Pancreas (tissue), 10 donors: ENCODE results near the gene NR5A2. TPM values are rescaled to one million over a fixed set of nuclear protein-coding genes. Genes with fewer than 3 reads are reported as not detected.
A peak's percentile ranks its signal among the peaks of the same experiment; 100 is the strongest.

ENCODE experiments used
- ATAC-seq, 4 donors: fragments of 200-7000 bp; cut with Tn5 transposase; one replicate each; pipeline versions ENCODE4 v1.8.0 to v1.9.1; 2020; ENCODE audit warnings: mild to moderate bottlenecking in 4 of 4, moderate library complexity in 4 of 4
- DNase-seq, 6 donors: peaks; one replicate each; pipeline ENCODE4 v3.0.0-alpha.2; 2020
- FAIRE-seq: peaks from 2 replicates; lab custom pipeline; 2012; peaks lifted over from hg19 to GRCh38; lab: Jason Lieb, UNC
- H3K27ac ChIP-seq, 4 donors: fragments of 200-600 bp; sonication (generic); 1 replicate in 3 of 4; 2 replicates in 1 of 4; pipeline versions ENCODE4 v1.5.0 to v1.8.0; 2020
- H3K27me3 ChIP-seq, 4 donors: fragments of 200-600 bp; one replicate each; pipeline ENCODE4 v1.8.0; 2021
- H3K36me3 ChIP-seq, 3 donors: fragments of 200-600 bp; sonication (generic) in 1 of 3; one replicate each; pipeline versions ENCODE4 v1.5.0 to v1.8.0; 2020 to 2021
- H3K4me1 ChIP-seq, 3 donors: fragments of 200-600 bp; one replicate each; pipeline ENCODE4 v1.8.0; 2021
- H3K4me3 ChIP-seq, 4 donors: fragments of 200-600 bp; sonication (generic) in 2 of 4; one replicate each; pipeline versions ENCODE4 v1.5.0 to v1.8.0; 2020 to 2021
- H3K9me3 ChIP-seq, 4 donors: fragments of 200-600 bp; one replicate each; pipeline ENCODE4 v1.8.0; 2021
- WGBS, 2 donors: extraction: QIAGEN DNeasy Blood & Tissue Kit; methylation state at CpG; one replicate each; pipeline ENCODE4 v1.1.7; 2013; 5-methylcytosine and 5-hydroxymethylcytosine counted together
- intact Hi-C, 3 donors: fragments of 100-400 bp; cut with DNase I; formaldehyde crosslinking; loops; one replicate each; pipeline versions ENCODE4 v1.11.1 to v1.14.2; 2022
- polyA plus RNA-seq, 2 donors: library from polyadenylated mRNA; stranded (reverse); fragments of 200-250 nt; gene quantifications; one replicate each; pipeline ENCODE4 v1.2.3, GENCODE V29; 2013
- total RNA-seq, 6 donors: library from RNA; stranded (reverse); fragmentation: NEBNext Ultra II Directional in 4 of 6; extraction: Animal tissue kit (Norgen Biotek cat#: 25700) in 4 of 6; gene quantifications; one replicate each; pipeline versions ENCODE4 v1.2.1 to v1.2.4, GENCODE V29; 2021 to 2023
- TF ChIP-seq, protein P1 (sequence below), 4 donors: fragments of 200-600 bp; sonication (generic) in 3 of 4; IDR thresholded peaks; one replicate each; pipeline versions ENCODE4 v1.5.0 to v1.8.0; 2021; ENCODE audit warnings: antibody characterized with exemption in 4 of 4
- donor health status: healthy with polysubstance abuse.
- donor health status: DM: no; HTN: no; CAD: no; lungs with moderate emphysema.
- donor health status: DM: no; HTN: no; CAD: no.
- donor health status: control.
- donor health status: control.
- donor health status: Bipolar disorder and iron deficiency.
- donor health status: DM: yes; HTN: yes; CAD: no.
- donor health status: DM: no; HTN: no; CAD: no.
- donor health status: DM: no; HTN: no; CAD: no.
- donor health status: DM: yes; HTN: yes; CAD: no.

Gene NR5A2
- total and polyA plus RNA-seq, 8 donors: 28.3 to 114 (median 82.5) TPM

DNA sequence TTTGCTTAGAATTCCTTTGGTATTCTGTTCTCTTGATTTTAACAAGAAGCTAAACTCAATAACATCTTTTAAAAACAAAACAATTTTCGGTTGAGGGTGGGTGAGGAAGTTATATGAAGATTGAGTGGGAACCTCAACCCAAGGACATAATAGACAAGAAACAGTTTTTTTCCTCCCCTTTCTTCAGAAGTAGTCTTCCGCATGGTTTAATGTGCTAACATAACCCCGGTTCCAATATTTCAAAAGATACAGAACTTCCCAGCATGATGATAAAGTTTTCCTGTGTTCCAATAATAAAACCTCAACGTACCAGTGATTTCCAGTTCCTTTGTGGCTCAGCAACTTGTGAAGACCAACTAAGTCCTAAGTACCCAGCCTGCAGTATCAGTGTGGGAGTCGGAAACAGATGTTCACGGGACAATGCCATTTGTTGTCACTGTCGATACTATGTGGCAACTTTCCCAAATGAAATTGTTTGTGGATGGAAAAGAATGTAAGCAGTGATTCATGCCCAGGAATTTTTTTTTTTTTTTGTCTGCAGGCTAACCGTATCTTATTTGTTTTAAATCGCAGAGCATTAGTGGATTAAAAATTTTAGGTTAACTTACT is 48.5 kb downstream of the NR5A2 start:
- H3K36me3 ChIP-seq: peaks cover 0 to 2% (median 0%) of the 10 kb centered on the region in 3 donors
- FAIRE-seq (peak; percentile 41), ATAC-seq (peak; percentile 73 to 92 (median 88)), DNase-seq (peak in 4 of 6 donors; percentile 46 to 88 (median 81))
- peak overlapping the region in 2 of 4 donors; percentile 74 to 75 for H3K27ac ChIP-seq
- TF ChIP-seq, protein P1, sequence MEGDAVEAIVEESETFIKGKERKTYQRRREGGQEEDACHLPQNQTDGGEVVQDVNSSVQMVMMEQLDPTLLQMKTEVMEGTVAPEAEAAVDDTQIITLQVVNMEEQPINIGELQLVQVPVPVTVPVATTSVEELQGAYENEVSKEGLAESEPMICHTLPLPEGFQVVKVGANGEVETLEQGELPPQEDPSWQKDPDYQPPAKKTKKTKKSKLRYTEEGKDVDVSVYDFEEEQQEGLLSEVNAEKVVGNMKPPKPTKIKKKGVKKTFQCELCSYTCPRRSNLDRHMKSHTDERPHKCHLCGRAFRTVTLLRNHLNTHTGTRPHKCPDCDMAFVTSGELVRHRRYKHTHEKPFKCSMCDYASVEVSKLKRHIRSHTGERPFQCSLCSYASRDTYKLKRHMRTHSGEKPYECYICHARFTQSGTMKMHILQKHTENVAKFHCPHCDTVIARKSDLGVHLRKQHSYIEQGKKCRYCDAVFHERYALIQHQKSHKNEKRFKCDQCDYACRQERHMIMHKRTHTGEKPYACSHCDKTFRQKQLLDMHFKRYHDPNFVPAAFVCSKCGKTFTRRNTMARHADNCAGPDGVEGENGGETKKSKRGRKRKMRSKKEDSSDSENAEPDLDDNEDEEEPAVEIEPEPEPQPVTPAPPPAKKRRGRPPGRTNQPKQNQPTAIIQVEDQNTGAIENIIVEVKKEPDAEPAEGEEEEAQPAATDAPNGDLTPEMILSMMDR (IDR thresholded peaks at IDR 0.05): no peak
- no peaks in the 10 kb centered on the region for H3K9me3 ChIP-seq
- H3K27me3 ChIP-seq: no peaks in the 10 kb centered on the region
- H3K4me1 ChIP-seq: peaks cover 49 to 81% (median 81%) of the 10 kb centered on the region in 3 donors
- intact Hi-C loops: no loop called here
- 6 to 10% methylated on average over 9 of the region's 9 CpGs for WGBS, 2 donors
- no peak overlapping the region for H3K4me3 ChIP-seq

DNA sequence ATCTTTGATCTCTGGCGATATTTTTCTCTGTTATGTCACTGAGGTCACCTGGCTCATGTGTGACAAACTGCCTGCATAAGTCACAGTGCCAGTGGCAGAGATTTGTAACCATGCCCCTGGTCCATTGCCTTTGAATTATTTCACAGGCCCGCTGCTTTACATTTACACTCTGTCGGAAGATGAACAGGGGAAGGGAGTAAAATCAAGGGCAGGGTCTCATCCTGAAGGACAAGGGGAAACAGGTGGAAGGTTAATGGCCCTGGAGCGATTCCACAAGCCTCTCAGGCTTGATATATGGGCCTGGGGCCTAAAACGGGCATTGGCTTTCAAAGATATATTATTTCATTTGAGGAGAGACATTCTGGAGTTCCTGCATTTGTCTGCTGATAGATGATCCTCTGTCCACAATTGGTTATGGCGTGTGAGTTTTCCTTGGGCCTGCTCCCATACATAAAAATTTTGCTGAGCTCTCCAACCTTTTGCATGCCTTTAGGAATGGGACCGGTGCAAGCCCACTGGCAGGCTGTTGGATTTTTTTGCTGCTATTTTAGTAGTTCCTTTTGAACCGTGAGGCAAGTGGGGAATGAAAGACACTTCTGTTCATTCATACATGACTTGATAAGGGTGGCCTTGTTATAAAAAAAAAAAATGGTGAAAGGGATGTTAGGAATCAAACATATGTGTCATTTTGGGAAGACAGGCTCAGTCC is 51.9 kb downstream of the NR5A2 start:
- FAIRE-seq (no peak), ATAC-seq (no peak), DNase-seq (no peak)
- Histone ChIP-seq H3K9me3 (no peaks in the 10 kb centered on the region), H3K4me3 (no peak overlapping the region), H3K36me3 (peaks cover 0 to 2% (median 0%) of the 10 kb centered on the region in 3 donors), H3K4me1 (peaks cover 48 to 67% (median 62%) of the 10 kb centered on the region in 3 donors), H3K27me3 (no peaks in the 10 kb centered on the region), H3K27ac (peak overlapping the region in 2 of 4 donors; percentile 25 to 57)
- TF ChIP-seq, protein P1 (IDR thresholded peaks at IDR 0.05): no peak
- 42% methylated on average over 8 of the region's 8 CpGs for WGBS, 2 donors
- intact Hi-C loops: no loop called here

DNA sequence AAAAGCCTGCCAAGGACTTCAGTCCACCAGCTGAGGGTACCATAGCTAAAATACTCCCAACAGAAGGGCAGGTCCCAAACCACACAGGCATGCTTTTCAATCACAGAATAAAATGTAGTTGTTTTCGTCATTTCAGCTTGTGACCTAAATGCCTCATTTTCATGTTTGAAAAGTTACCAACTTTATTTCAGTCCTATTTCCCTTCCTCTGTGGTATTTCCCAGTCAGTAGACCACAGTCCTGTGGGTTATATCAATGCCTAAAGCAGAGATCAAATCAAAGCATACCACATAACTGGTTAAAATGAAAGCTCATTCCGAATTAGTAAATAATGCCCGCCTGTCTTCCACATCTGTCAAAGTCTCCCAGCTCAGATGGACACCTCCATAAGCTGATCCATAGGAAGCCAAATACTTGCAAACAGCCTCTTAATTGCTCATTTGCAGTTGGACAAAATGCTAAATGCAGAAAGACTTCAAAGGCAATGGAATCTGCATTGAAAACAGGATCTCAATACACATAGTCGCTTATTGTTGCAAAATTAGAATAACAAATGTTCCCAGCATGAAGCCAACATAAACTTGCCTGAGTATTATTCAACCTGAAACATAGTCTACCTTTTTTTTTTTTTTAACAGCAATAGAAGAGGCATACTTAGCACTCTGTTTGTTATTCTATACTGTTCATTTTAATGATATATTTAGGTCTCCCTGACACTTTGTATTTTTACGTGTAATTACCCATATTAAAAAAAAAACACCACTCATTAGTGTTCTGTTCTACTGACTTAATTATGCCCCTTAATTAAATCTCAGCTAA is 53.9 kb downstream of the NR5A2 start:
- peaks cover 54 to 63% (median 61%) of the 10 kb centered on the region in 3 donors for H3K4me1 ChIP-seq
- H3K9me3 ChIP-seq: no peaks in the 10 kb centered on the region
- intact Hi-C loops: no loop called here
- no peaks in the 10 kb centered on the region for H3K27me3 ChIP-seq
- no peak overlapping the region for H3K4me3 ChIP-seq
- peak overlapping the region in 2 of 4 donors; percentile 22 to 57 for H3K27ac ChIP-seq
- ATAC-seq: peak in 1 of 4 donors; percentile 9
- H3K36me3 ChIP-seq: peaks cover 0 to 2% (median 2%) of the 10 kb centered on the region in 3 donors
- FAIRE-seq: no peak
- DNase-seq: no peak
- WGBS, 2 donors: 29 to 43% methylated on average over 5 of the region's 5 CpGs
- TF ChIP-seq, protein P1 (IDR thresholded peaks at IDR 0.05): no peak

DNA sequence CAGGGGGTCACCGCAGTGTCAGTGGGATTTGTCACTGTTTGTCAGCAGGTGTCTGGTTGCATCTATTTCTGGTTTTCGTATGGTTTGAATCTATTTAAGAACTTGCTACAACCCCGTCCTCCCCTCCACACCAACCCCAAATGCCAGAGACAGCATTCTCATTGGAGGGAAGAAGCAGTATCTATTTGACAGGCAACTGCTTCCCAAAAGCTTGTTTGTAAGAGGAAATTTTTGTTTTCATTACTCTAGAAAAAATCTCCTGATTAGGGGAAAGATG is 54.4 kb downstream of the NR5A2 start:
- TF ChIP-seq, protein P1 (IDR thresholded peaks at IDR 0.05): no peak
- H3K9me3 ChIP-seq: no peaks in the 10 kb centered on the region
- no peak overlapping the region for H3K4me3 ChIP-seq
- intact Hi-C loops: no loop called here
- 68 to 76% methylated on average over 3 of the region's 3 CpGs for WGBS, 2 donors
- H3K4me1 ChIP-seq: peaks cover 54 to 57% (median 56%) of the 10 kb centered on the region in 3 donors
- H3K27ac ChIP-seq: no peak overlapping the region
- no peak for ATAC-seq
- H3K27me3 ChIP-seq: no peaks in the 10 kb centered on the region
- DNase-seq: no peak
- peaks cover 0 to 7% (median 2%) of the 10 kb centered on the region in 3 donors for H3K36me3 ChIP-seq
- no peak for FAIRE-seq
